Small intestine (tissue), 16 donors: ENCODE measurements around the gene PLEKHA8. TPM values are rescaled to one million over a fixed set of nuclear protein-coding genes. Genes with fewer than 3 reads are reported as not detected.

Experiments
- DNase-seq, 2 donors: peaks; one replicate each; pipeline versions ENCODE4 v3.0.0 to v3.0.0-alpha.2; 2013
- FAIRE-seq: peaks from 2 replicates; lab custom pipeline; 2012; peaks lifted over from hg19 to GRCh38; lab: Jason Lieb, UNC
- H3K27ac ChIP-seq, 3 donors: one replicate each; pipeline ENCODE4 v1.5.1; 2013; ENCODE audit warnings: low read length in 2 of 3, mild to moderate bottlenecking in 2 of 3, control low read depth in 1 of 3, inconsistent platforms in 1 of 3, low read depth in 1 of 3, moderate library complexity in 1 of 3
- H3K27me3 ChIP-seq, 3 donors: one replicate each; pipeline ENCODE4 v1.6.1; 2013; ENCODE audit warnings: low read length in 3 of 3, inconsistent platforms in 1 of 3; ENCODE audit not compliant: control insufficient read depth in 3 of 3, insufficient read depth in 3 of 3
- H3K36me3 ChIP-seq, 3 donors: one replicate each; pipeline ENCODE4 v1.6.1; 2013; ENCODE audit warnings: low read length in 3 of 3, inconsistent platforms in 1 of 3, low read depth in 1 of 3, mild to moderate bottlenecking in 1 of 3, moderate library complexity in 1 of 3; ENCODE audit not compliant: control insufficient read depth in 3 of 3, insufficient read depth in 2 of 3
- H3K4me1 ChIP-seq, 3 donors: one replicate each; pipeline ENCODE4 v1.6.1; 2013; ENCODE audit warnings: low read length in 2 of 3, inconsistent platforms in 1 of 3, low read depth in 1 of 3, mild to moderate bottlenecking in 1 of 3, moderate library complexity in 1 of 3; ENCODE audit not compliant: control insufficient read depth in 3 of 3, insufficient read depth in 2 of 3
- H3K4me3 ChIP-seq, 3 donors: one replicate each; pipeline ENCODE4 v1.5.1; 2013; ENCODE audit warnings: low read length in 3 of 3, control low read depth in 1 of 3, inconsistent platforms in 1 of 3, low read depth in 1 of 3, mild to moderate bottlenecking in 1 of 3, moderate library complexity in 1 of 3
- H3K9me3 ChIP-seq, 2 donors: one replicate each; pipeline ENCODE4 v1.6.1; 2013; ENCODE audit warnings: low read depth in 1 of 2, low read length in 1 of 2; ENCODE audit not compliant: control insufficient read depth in 2 of 2, insufficient read depth in 1 of 2
- WGBS, 3 donors: extraction: QIAGEN DNeasy Blood & Tissue Kit; methylation state at CpG; one replicate each; pipeline ENCODE4 v1.1.7; 2013; 5-methylcytosine and 5-hydroxymethylcytosine counted together
- long read RNA-seq, 10 donors: transcript quantifications; one replicate each; lab custom pipeline, GENCODE V29; 2026
- polyA plus RNA-seq, 4 donors: library from polyadenylated mRNA; stranded (reverse) in 3 of 4; unstranded in 1 of 4; fragments of 200-250 nt in 3 of 4; fragments of 120-200 nt in 1 of 4; gene quantifications; one replicate each; pipeline versions ENCODE4 v1.2.1 to v1.2.3, GENCODE V29; 2013
- donor health status: healthy with polysubstance abuse.
- donor health status: control.
- donor health status: control.
- donor health status: Bipolar disorder and iron deficiency.
- donor health status: healthy.

The PLEKHA8 gene
- polyA plus RNA-seq = 1 to 10 TPM; 3.8 to 5.0 (median 4.4) TPM
- long read RNA-seq, donor 1, full-length matches to known transcripts = 4 of 4 reads
- long read RNA-seq, donor 1, partial matches to known transcripts = 0 of 4 reads
- long read RNA-seq, donor 1, other reads (novel, unspliced or antisense) = 0 of 4 reads
- long read RNA-seq, donor 2, full-length matches to known transcripts = 1 of 1 reads
- long read RNA-seq, donor 2, partial matches to known transcripts = 0 of 1 reads
- long read RNA-seq, donor 2, other reads (novel, unspliced or antisense) = 0 of 1 reads
- long read RNA-seq, donor 3, full-length matches to known transcripts = 3 of 3 reads
- long read RNA-seq, donor 3, partial matches to known transcripts = 0 of 3 reads
- long read RNA-seq, donor 3, other reads (novel, unspliced or antisense) = 0 of 3 reads
- long read RNA-seq, donor 4 = 0 reads
- long read RNA-seq, donor 5 = 0 reads
- long read RNA-seq, donor 6 = 0 reads
- long read RNA-seq, donor 7, full-length matches to known transcripts = 2 of 2 reads
- long read RNA-seq, donor 7, partial matches to known transcripts = 0 of 2 reads
- long read RNA-seq, donor 7, other reads (novel, unspliced or antisense) = 0 of 2 reads
- long read RNA-seq, donor 8 = 0 reads
- long read RNA-seq, donor 9 = 0 reads
- long read RNA-seq, donor 10, full-length matches to known transcripts = 4 of 4 reads
- long read RNA-seq, donor 10, partial matches to known transcripts = 0 of 4 reads
- long read RNA-seq, donor 10, other reads (novel, unspliced or antisense) = 0 of 4 reads

DNA sequence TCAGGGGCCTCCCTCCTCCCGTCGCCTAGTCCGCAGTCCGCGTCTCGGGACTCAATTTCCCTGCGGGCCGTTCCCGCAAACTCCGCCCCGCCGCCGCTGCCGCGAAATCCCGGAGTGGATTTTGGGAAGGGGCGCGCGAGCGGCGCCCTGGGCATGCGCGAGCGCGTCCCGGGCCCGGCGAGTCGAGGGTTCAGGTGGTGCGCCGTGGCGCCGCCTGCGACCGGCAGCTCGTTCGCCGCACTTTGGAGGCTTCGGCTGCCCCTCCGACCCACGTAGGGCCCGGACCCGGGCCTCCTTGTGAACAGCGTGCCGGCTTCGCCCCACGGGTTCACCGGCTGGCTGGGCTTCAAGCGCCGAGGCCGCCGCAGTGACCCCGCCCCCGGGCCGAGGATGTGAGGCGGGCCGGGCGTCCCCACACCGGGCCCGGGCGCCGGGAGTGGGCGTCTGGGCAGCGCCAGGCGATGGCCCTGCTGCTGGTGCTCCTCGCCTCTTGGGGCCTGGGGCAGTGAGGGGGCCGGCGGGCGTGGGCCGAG is at the start of gene PLEKHA8:
TSS of gene PLEKHA8 (plus strand) at position 197 of the 533 bp plus-strand sequence. CDS start 351 bp downstream, outside the sequence.
- peak; percentile 90 to 96 for DNase-seq
- Histone ChIP-seq H3K4me1 (peaks cover 3 to 14% (median 10%) of the 10 kb centered on the region in 3 donors), H3K27me3 (no peaks in the 10 kb centered on the region), H3K9me3 (no peaks in the 10 kb centered on the region), H3K36me3 (no peaks in the 10 kb centered on the region), H3K4me3 (peak within 1 kb of the TSS; percentile 78 to 91 (median 83)), H3K27ac (peak within 1 kb of the TSS; percentile 88 to 94 (median 93))
- FAIRE-seq = no peak
- 0 to 1% (median 1%) methylated on average over 51 to 70 of the region's 70 CpGs for WGBS, 3 donors

GRCh38 chr7:29980151-29980550 is 48.1 kb upstream of the PLEKHA8 start:
- Histone ChIP-seq H3K27ac (no peak overlapping the region), H3K4me1 (peaks cover 0 to 4% (median 0%) of the 10 kb centered on the region in 3 donors), H3K4me3 (no peak overlapping the region), H3K9me3 (no peaks in the 10 kb centered on the region), H3K27me3 (no peaks in the 10 kb centered on the region), H3K36me3 (no peaks in the 10 kb centered on the region)
- FAIRE-seq = no peak
- no peak for DNase-seq

DNA sequence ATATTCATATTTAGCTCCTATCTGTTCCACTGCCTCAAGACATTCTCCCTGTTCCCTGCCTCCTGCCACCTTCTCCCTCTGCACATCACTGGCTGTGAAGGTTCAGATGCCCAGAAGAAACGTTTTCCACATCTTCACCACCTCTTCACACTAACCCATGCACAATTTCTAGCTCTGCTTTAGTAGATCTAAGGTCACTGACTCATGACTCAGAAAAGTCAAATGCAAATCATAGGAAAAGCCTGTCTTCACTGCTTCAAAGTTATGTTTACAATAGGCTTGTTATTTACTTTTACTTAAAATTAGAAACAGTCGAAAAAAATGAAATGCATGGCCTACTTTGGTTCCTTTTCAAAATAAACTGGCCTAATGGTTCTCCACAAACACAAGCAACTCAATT is 41.1 kb upstream of the PLEKHA8 start:
- FAIRE-seq (no peak), DNase-seq (no peak)
- peaks cover 0 to 5% (median 4%) of the 10 kb centered on the region in 3 donors for H3K4me1 ChIP-seq
- WGBS, 3 donors = 43 to 70% (median 62%) methylated on average over 2 of the region's 2 CpGs
- peaks cover 0 to 10% (median 3%) of the 10 kb centered on the region in 3 donors for H3K27me3 ChIP-seq
- no peaks in the 10 kb centered on the region for H3K36me3 ChIP-seq
- no peak overlapping the region for H3K27ac ChIP-seq
- no peaks in the 10 kb centered on the region for H3K9me3 ChIP-seq
- H3K4me3 ChIP-seq = no peak overlapping the region

DNA sequence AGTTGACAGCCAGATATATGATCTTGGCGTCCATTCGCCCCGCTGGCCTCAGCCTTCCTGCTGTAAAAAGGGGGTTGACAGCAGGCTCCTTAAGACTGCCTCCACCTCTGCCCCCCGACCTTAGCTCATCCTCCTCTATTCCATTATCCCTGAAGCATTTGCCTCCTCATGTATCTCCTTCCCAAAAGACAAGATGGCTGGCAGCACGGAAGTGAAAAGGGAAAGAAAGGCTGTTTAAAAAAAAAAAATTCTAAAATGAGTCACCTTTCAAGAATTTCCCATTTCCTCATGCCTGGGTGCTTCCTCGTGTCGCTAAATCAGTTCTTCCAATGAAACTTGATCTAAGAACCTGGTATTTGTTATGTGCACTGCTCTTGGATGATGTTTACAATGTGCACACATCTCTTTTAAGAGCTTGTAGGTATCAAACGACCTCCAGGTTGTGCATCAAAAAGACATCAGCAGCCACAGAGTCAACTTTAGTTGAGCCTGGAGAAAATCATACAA is 40.3 kb upstream of the PLEKHA8 start:
- WGBS, 3 donors = 64 to 76% (median 74%) methylated on average over 8 of the region's 8 CpGs
- no peak for FAIRE-seq

GRCh38 chr7:29988424-29989256 is 39.6 kb upstream of the PLEKHA8 start:
- no peak for FAIRE-seq
- peak overlapping the region; percentile 57 to 86 (median 79) for H3K27ac ChIP-seq
- no peaks in the 10 kb centered on the region for H3K36me3 ChIP-seq
- peaks cover 0 to 6% of the 10 kb centered on the region in 2 donors for H3K9me3 ChIP-seq
- peak overlapping the region; percentile 79 to 83 (median 82) for H3K4me3 ChIP-seq
- peak; percentile 18 to 33 for DNase-seq
- WGBS, 3 donors = 13 to 17% (median 16%) methylated on average over 63 to 75 of the region's 75 CpGs
- H3K4me1 ChIP-seq = peaks cover 0 to 5% (median 4%) of the 10 kb centered on the region in 3 donors
- peaks cover 0 to 10% (median 3%) of the 10 kb centered on the region in 3 donors for H3K27me3 ChIP-seq

More for the DNA sequence above, 40.3 kb upstream of the PLEKHA8 start:
- Histone ChIP-seq H3K4me3 (no peak overlapping the region), H3K9me3 (peaks cover 0 to 2% of the 10 kb centered on the region in 2 donors), H3K27ac (peak overlapping the region in 2 of 3 donors; percentile 24 to 62), H3K4me1 (peaks cover 0 to 5% (median 4%) of the 10 kb centered on the region in 3 donors), H3K36me3 (no peaks in the 10 kb centered on the region), H3K27me3 (peaks cover 0 to 10% (median 3%) of the 10 kb centered on the region in 3 donors)
- peak in 1 of 2 donors; percentile 19 for DNase-seq

DNA sequence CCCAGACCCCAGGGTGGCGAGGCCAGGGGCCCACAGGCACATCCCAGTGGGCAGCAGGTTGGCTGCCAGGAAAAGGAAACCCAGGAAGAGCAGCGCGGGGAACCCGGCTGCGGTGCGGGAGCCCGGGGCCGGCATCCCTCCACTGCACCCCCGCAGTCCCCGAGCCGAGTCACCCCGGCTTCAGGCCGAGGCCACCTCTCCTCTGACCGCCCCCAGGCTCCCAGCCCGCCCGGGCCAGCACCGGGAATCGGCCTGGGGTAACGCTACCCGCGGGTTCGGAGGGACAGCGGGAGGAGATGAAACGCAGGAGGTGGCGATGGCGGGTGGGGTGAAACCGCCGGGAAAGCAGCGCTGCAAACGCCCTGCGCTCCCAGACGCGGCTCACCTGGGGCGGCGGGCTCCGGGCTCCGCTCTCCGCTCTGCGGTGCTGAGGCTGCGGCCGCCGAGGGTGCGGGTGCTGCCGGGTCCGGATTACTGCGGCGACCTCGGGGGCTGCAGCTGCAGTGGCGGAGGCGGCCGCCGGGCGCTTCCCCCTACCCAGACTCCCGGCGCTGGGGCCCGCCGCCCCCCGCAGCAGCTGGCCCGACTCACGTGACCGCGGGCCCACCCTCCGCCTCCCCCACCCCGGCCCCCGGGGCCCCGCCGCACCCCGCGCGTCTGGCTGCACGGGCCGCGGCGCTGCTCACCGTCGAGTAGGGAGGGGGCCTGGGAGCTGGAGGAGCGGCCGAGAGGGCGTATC is 38.8 kb upstream of the PLEKHA8 start, which contains the start of gene SCRN1:
TSS of gene SCRN1 (minus strand) at position 545 of the 739 bp plus-strand sequence. CDS start 20,734 bp downstream, outside the sequence.
- DNase-seq = peak; percentile 22 to 78
- Histone ChIP-seq H3K36me3 (no peaks in the 10 kb centered on the region), H3K27me3 (peaks cover 0 to 10% (median 3%) of the 10 kb centered on the region in 3 donors), H3K27ac (peak within 1 kb of the TSS; percentile 57 to 86 (median 79)), H3K9me3 (peaks cover 0 to 7% of the 10 kb centered on the region in 2 donors), H3K4me3 (peak within 1 kb of the TSS; percentile 79 to 83 (median 82)), H3K4me1 (peaks cover 0 to 5% (median 4%) of the 10 kb centered on the region in 3 donors)
- 1 to 2% (median 1%) methylated on average over 54 to 79 of the region's 79 CpGs for WGBS, 3 donors
- no peak for FAIRE-seq

GRCh38 chr7:29990931-29991330 is 37.3 kb upstream of the PLEKHA8 start:
- 65 to 85% (median 70%) methylated on average over 4 of the region's 4 CpGs for WGBS, 3 donors
- no peak for FAIRE-seq
- DNase-seq = no peak
- H3K27ac ChIP-seq = no peak overlapping the region
- H3K4me3 ChIP-seq = no peak overlapping the region
- H3K36me3 ChIP-seq = no peaks in the 10 kb centered on the region
- H3K27me3 ChIP-seq = peaks cover 0 to 10% (median 3%) of the 10 kb centered on the region in 3 donors
- peaks cover 0 to 7% of the 10 kb centered on the region in 2 donors for H3K9me3 ChIP-seq
- H3K4me1 ChIP-seq = peaks cover 0 to 5% (median 4%) of the 10 kb centered on the region in 3 donors
